CD4-positive, alpha-beta T cell treated with Interleukin-17A for 1 hour (primary cell): ENCODE data around the gene FBXO22.
"Not testable (repeated sequence)": the region's sequence is repeated elsewhere in the genome, so short reads cannot be mapped to it uniquely, and the experiment has no call there.

Source experiments
- DNase-seq: peaks from one replicate; pipeline ENCODE4 v3.0.0-alpha.2; 2020

Gene FBXO22

DNA sequence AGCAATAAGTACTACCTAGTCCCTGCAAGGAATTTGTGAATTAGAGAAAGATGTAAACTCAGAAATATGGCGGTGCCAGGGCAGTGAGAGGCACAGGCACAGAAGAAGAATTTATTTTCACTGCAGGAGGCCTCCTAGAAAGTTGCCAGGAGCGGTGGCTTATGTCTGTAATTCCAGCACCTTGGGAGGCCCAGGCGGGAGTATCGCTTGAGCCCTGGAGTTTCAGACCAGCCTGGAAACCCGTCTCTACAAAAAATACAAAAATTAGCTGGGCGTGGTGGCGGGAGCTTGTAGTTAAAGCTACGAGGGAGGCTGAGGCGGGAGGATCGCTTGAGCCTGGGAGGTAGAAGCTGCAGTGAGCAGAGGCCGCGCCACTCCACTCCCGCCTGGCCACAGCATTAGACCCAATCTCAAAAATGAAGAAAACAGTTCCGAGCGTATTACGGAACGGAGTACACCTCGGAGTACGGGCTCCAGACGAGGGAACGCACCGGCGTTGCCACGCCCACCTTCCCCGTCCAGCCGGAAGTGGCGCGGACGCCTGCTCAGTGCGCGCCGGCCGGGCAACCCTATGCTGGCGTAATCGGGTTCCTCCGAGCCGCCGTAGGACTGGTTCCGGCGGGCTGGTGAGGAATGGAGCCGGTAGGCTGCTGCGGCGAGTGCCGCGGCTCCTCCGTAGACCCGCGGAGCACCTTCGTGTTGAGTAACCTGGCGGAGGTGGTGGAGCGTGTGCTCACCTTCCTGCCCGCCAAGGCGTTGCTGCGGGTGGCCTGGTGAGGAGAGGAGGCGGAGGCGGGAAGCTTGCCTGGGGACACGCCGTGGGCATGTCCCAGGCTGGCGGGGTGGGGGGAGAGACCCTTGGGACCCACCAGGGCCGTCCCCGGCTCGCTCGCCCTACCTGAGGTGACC is at the start of gene FBXO22:
FBXO22 (plus strand) TSS at position 548 of the 909 bp plus-strand sequence; CDS start at position 634, 86 bp downstream.
- peak; percentile 90 for DNase-seq

DNA sequence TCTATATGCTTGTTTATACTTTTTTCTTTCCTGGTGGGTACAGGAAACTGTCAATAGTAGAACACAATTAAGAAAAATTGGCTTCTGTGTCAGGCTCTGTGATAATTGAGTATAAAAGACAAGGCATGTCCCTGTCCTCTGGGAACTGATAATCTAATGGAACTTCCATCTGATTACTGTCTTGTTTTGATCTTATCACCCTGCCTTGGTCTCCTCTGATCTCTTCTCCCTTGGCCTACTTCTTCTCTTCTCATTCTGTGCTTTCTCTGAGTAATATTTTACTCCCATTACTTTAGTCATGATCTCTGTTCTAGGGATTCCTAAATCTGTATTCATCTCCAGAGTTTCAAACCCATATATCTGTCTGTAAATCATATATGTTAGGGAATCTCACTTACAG is 45.8 kb upstream of the FBXO22 start:
- DNase-seq, result no peak

DNA sequence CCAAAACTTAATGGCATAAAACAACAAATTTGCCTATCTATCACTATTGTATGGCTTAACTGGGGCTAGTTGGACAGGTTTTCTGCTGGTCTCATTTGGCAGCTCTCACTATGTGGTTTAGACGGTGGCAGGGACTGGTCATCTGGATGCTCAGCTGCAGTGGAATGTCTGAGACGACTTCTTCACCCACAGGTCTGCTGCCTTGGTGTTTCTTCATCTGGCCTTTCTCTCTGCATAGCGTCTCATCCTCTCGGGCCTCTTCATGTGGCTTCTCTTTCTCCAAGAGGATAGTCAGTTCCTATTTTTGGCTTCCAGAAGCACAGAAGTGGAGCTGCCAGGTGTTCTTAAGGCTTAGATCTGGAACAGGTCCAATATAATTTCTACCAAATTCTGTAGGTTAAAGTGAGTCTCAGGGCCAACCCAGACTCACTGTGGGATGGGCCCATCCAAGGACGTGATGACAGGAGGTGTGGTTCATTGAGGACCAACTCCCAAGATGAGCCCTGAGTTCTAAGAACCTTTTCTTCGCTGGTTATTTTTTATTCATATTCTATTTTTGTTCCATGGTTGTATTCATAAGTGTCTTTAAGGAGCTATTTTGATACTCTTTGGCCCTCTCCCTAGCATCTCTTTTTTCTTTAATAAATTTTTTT is 41.8 kb upstream of the FBXO22 start:
- no peak for DNase-seq

DNA sequence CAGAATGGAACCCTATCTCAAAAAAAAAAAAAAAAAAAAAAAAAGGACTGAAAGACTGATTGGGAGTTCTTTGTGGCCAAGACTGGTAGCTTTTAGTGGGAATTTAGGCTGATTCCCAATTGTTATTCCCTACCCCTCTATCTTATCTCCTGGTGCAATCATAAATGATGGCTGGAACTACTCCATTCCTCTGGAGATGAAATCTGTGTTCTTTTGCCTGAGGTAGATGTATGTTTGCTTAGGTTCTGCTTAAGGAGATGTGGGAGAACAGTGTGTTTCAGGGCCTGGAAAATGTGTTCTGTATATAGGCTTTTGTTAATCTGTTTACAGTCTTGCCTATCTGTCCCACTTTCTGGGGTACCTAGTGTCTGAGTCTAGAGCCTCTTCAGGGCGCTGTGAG is 40.9 kb upstream of the FBXO22 start:
- DNase-seq, result no peak

DNA sequence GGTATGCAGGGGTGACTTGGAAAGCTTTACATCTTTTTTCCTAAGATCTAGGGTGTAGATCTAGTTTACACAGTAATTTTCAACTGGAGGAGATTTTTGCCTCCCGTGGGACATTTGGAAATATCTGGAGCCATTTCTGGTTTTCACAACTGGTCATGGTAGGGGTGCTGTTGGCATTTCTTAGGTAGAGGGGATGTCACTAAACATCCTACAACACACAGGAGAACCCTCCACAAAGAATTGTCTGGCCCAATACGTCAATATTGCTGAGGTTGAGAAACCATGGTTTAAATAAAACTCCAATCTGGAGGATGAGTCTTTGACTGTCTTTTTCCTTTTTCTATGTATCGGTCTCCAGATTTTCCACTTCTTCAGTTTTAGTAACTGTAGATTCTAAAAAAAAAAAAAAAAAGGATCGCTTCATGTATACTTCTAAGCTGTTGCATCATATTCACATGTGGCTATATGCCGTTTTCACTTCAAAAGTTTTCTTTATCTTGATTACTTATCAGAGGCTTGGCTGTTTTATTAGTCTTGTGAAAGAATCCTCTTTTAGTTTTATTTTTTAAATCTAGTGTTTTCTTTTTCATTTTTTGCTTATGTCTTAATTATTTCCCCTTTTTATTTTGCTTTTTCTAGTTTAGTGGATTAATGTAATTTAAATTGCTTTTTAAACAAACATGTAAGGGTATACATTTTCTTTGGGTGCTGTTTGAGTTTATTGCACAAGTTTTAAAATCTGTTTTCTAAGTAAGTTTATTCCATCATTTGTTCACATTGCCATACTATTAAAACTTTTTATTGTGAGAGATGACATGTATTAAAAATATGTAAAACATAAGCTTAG is 39.2 kb upstream of the FBXO22 start:
- no peak for DNase-seq

DNA sequence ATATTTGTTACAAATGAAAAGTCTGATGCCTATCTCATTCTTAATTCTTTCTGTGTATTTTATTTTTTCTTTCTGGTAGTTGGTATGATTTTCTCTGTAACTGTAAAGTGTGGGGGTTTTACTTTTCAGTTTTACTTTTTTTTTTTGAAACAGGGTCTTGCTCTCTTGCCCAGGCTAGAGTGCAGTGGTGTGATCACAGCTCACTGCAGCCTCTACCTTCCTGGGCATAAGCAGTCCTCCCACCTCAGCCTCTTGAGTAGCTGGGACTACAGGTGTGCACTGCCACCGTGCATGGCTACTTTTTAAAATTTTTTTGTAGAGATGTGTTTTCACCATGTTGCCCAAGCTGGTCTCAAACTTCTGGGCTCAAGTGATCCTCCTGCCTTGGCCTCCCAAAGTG is 37.6 kb upstream of the FBXO22 start:
- DNase-seq, result not testable (repeated sequence)

DNA sequence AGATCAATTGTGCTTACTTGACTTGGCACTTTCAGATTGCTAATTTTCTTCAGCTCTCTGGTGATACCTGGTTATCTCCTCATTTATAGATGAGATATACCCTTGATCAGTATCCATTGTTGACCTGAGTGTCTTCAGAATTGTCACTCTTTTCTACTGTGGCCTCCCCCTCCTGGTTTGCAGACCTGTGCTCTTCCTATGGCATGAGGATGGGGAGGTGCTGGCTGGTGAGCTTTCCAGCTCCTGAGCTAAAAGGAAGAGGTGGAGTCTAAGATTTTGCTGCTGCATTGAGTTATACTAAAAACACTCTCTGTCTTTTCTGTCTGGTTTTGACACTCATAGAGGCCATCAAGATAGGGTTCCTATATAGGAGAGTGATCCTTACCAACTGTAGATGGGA is 36.8 kb upstream of the FBXO22 start:
- no peak for DNase-seq

DNA sequence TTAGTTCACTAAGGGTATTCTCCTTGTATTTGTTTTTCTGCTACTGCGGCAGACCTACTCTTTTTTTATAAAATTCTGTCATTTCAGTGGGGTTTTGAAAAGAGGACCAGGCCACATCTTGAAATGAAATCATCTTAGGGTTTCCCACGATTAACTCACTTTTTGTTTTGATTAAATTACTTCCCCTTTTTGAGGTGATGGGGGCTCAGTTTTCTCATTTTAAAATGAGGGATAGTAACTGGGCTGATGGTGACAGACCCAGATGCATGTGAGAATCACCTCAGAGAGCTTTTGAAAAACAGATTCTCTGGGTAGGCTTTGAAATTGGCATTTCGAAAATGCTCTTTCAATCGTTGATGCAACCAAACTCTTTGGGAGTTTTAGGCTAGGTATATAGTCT is 36.2 kb upstream of the FBXO22 start:
- no peak for DNase-seq

DNA sequence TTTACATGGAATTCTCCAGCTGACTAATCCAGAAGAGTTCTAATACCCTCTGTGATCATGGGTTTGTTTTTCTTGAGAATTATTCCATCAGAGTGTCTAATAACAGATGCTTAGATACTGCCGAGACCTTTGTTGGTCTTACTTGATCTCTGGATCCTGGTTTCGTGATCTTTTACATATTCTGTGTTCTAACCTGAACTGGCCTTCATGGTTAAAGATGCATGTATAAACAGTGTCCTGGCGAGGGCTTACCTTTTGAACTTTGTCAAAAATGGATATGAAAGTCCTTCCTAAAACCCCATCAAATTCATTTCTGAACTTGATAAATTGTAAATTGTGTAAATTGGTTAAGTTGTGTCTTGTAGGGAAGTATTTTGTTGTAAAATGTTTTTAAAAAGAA is 35.7 kb upstream of the FBXO22 start:
- DNase-seq, result no peak

DNA sequence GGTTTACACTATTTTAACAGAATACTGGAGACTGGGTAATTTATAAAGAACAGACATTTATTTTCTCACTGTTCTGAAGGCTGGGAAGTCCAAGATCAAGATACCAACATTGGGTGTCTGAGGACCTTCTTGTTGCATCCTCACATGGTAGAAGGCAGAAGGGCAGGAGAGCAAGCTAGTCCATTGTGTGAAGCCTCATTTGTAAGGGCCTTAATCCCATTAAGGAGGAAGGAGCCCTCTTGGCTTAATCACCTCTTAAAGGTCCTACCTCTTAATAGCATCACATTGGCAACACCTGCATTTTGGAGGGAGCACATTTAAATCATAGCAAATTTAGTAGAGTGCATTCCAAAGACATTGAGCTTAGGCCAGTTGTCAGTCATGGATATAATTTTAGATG is 34.2 kb upstream of the FBXO22 start:
- DNase-seq, result no peak

DNA sequence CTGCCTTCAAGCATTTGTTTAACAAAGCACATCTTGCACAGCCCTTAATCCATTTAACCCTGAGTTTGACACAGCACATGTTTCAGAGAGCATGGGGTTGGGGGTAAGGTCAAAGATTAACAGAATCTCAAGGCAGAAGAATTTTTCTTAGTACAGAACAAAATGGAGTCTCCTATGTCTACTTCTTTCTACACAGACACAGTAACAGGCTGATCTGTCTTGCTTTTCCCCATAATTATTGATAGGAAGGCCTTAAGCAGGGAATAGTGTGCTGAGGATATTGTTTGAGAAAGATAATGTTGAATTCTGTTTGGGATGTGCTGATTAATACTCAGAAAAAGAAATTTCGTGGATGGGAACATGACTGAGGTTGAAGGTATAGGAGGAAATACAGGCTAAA is 32.1 kb upstream of the FBXO22 start:
- not testable (repeated sequence) for DNase-seq

DNA sequence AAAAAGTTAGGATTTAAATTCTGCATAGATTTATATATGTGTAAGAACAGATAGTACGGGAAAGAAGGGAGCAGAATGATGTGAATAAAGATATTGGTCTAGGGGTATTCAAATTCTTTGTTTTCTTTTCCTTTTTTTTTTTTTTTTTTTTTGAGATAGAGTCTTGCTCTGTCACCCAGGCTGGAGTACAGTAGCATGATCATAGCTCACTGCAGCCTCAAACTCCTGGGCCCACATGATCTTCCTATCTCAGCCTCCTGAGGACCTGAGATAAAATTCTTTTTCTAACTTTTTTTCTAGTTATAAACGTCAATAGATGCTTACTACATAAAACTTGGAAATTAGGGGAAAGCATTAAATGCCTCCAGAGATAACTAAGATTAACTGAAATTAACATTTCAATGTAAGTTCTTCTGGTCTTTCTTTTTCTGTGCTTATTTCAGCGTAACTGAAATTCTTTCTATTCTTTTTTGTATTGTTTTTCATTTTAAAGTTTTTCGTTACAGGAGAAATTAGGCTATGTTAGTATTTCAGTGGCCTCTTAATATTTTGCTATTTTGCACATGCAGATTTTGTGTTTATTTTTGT is 31.2 kb upstream of the FBXO22 start:
- DNase-seq, result no peak

DNA sequence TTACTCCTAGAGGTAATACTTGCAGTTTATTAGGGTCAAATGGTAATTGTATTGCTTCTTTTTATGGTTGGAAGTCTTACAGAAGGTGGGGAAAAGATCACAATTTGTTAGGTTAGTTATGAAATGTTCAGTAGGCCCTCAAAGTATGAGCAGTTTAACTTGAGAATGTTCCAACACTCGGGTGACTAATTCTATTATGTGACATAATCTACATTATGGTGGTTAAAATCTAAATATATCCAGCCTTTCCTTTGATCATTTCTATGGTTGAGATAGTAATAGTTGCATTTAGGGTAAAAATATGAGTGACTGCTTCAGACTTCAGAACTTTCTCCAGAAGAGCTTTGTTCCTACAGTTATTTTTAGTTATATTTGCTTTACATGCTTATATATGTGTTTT is 19.6 kb upstream of the FBXO22 start:
- DNase-seq, result no peak

DNA sequence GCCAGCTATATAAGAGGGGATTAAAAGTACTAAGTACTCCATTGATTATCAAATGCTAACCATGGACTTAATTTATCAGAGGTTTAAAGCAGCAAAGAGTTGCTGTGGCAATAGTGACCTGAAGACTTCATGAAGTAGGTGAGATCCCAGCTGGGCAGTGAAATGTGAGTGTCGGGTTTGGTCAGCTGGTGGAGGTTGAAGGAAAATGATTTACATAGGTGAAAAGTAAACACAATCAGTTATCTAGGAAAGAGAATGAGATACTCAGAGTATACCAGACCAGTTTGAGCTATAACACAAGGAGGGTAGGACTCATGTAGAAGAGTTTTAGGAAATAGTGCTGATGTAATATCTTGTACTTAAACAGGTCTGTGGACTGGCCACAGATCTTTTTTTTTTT is 16.5 kb upstream of the FBXO22 start:
- no peak for DNase-seq

DNA sequence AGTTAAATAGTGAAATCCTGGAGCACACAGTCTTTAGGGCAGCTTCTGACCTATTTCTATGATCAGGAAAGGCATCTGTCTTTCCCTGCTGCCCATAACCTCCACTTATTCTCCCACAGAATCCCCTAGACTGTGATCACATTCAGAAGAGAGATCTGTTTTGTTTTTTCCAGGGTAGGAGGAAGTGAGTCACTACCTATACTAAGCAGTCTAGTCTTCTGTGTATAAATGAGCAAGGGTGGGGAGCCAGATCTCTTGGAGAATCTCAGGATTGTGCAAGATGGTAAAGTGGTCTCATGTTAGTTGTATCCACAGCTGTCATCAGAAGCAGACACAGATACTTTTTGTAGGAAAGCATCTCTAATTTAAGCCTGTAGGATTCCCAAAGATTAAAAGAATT is 11.8 kb upstream of the FBXO22 start:
- no peak for DNase-seq

DNA sequence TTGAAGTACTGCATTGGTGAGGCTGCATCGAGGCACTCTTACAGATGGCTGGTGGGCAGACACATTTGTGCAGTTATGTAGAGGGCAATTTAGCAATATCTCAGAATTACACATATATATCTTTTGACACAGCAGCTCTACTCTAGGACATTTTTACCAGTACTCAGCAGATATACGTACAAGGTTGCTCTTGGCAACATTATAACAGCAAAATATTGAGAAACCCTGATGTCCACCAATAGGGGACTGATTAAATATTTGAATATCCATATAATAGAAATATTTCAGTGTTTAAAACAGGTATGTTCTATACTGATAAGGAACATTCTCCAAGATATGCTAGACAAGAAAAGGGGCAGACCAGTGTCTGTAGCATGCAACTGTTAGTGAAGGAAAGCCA is 7.9 kb upstream of the FBXO22 start:
- no peak for DNase-seq

DNA sequence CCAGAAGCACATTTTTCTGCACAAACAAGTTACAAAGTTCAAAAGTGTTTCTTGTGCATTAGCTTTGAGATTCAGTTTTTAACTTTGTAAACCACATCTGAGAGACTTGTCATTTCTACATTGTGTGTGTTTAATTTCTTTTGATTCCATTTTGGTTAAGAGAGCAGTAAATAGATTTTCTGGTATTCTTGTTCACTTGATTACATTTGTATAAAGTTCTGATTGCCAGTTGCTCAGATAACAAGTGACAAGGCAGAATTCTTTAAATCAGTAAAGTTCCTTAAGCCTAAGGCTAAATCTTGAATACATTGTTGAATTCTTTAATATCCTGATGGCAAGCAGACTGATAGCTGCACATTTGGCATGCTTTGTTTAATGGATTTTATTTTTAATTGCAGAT is 3.1 kb upstream of the FBXO22 start:
- no peak for DNase-seq

DNA sequence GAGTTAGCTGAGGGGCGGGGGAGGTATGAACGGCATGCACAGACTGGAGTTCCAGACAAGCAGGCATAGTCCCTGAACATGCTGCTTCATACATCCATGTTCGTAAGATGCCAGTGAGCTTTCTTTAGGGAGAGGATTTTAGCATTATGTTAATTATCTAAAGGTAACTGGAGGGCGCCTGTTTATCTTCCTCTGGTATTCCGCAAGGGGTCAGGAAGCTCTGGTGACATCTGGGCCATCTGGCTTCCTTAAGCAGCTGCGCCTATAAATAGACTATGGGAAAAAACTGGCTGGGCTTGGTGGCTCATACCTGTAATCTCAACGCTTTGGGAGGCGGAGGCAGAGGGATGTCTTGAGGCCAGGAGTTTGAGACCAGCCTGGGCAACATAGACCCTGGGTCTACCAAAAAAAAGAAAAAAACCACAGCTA is 1.5 kb upstream of the FBXO22 start:
- no peak for DNase-seq

DNA sequence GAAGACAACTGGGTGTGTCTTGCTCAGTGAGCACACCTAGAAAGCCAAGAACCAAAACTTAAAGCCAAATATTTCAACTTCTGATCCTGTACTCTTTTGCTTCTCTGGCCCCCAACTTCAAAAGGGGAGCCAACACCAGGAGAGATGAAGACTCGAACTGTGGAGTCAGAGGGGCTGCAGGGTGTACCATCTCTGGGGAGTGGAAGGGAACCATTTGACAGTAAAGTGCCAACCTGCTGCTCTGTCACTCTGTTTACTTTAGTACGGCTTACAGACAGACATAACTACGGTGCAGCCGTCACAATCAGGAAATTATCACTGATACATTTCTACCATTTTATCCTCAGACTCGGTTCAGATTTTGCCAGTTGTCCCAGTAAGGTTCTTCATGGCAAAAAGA is 1.6 kb downstream of the FBXO22 start:
- no peak for DNase-seq

DNA sequence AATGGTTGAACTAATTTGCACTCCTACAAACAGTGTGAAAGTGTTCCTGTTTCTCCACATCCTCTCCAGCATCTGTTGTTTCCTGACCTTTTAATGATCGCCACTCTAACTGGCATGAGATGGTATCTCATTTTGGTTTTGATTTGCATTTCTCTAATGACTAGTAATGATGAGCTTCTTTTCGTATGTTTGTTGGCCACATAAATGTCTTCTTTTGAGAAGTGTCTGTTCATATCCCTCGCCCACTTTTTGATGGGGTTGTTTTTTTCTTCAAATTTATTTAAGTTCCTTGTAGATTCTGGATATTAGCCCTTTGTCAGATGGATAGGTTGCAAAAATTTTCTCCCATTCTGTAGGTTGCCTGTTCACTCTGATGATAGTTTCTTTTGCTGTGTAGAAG is 6.7 kb downstream of the FBXO22 start:
- not testable (repeated sequence) for DNase-seq

DNA sequence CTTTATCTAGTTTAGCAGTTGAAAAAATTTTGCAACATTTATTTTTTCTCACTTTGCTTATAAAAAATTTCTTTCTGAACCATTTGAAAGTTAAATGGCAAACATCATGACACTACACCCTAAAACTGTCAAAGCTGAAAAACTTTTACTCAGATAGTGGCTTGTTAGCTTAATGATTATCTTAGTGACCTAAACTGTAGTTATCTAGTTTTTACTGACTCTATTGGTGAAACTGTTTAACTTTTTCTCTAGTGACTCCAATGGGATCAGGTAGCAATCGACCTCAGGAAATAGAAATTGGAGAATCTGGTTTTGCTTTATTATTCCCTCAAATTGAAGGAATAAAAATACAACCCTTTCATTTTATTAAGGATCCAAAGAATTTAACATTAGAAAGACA is 13.3 kb downstream of the FBXO22 start:
- no peak for DNase-seq

DNA sequence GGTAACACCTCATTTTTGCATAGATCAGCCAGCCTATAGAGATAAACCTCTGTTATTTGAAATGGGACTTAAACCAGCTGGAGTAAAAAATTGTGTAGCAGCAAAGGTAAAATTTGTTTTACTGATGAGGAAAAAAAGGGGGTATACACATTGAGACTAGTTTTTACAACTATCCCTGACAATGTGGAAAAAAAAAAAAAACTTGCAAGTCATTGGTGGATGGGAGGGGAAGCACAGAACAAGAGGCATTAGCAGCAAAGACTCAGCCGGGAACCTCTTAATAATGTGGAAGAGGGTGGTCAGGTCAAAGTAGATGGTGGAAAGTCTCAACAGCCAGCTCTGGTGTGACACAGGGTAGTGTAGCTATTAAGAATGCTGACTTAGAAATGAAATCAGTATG is 14.5 kb downstream of the FBXO22 start:
- DNase-seq, result no peak

DNA sequence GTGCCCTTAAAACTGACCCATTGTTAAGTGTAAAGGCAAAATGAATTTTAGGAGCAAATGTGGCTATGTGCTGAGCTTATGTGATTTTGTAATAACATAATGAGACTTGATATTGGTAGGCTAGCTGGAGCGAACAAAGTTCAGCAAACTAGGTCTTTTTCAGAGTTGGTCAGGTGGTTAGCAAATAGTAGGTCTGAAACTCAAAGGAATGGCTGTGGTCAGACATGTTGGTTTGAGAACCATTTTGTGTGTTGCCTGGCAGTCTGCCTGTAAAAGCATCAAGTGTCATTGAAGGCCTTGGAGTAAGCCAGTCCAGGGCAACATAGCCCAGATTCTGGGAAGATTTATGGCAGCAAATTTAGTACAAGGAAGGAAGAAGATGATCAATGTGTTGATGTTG is 16.4 kb downstream of the FBXO22 start:
- DNase-seq, result no peak
